Parathyroid adenoma (tissue), 2 donors: ENCODE results near the gene SLX9.

Experiments
- H2AFZ ChIP-seq: fragments of 300-600 bp; sonication (generic); one replicate; pipeline ENCODE4 v1.7.0; 2017; ENCODE audit warnings: antibody characterized with exemption, mild to moderate bottlenecking
- H3K27ac ChIP-seq: fragments of 300-600 bp; sonication (generic); one replicate; pipeline ENCODE4 v1.7.0; 2017
- H3K27me3 ChIP-seq: fragments of 300-600 bp; sonication (generic); one replicate; pipeline ENCODE4 v1.7.0; 2017; ENCODE audit warnings: low read length; ENCODE audit not compliant: control insufficient read depth, insufficient read depth
- H3K36me3 ChIP-seq: fragments of 300-600 bp; sonication (generic); one replicate; pipeline ENCODE4 v1.7.0; 2017; ENCODE audit warnings: low read length; ENCODE audit not compliant: control insufficient read depth, insufficient read depth
- H3K4me1 ChIP-seq: fragments of 300-600 bp; sonication (generic); one replicate; pipeline ENCODE4 v1.7.0; 2017; ENCODE audit warnings: control low read depth
- H3K4me2 ChIP-seq: fragments of 300-600 bp; sonication (generic); one replicate; pipeline ENCODE4 v1.7.0; 2017; ENCODE audit warnings: low read length
- H3K4me3 ChIP-seq: fragments of 300-600 bp; sonication (generic); one replicate; pipeline ENCODE4 v1.7.0; 2017; ENCODE audit warnings: low read depth, low read length
- H3K79me2 ChIP-seq: fragments of 300-600 bp; sonication (generic); one replicate; pipeline ENCODE4 v1.7.0; 2017; ENCODE audit warnings: control low read depth
- H3K9ac ChIP-seq: fragments of 300-600 bp; sonication (generic); one replicate; pipeline ENCODE4 v1.7.0; 2017; ENCODE audit warnings: mild to moderate bottlenecking
- H3K9me3 ChIP-seq: fragments of 300-600 bp; sonication (generic); one replicate; pipeline ENCODE4 v1.7.0; 2017; ENCODE audit warnings: low read length; ENCODE audit not compliant: control insufficient read depth
- TF ChIP-seq, protein P1 (sequence below): fragments of 300-600 bp; sonication (generic); IDR thresholded peaks from one replicate; pipeline ENCODE4 v1.7.0; 2017; ENCODE audit warnings: antibody characterized with exemption, mild to moderate bottlenecking
- donor health status: primary hyperparathyroidism.

Gene SLX9

DNA sequence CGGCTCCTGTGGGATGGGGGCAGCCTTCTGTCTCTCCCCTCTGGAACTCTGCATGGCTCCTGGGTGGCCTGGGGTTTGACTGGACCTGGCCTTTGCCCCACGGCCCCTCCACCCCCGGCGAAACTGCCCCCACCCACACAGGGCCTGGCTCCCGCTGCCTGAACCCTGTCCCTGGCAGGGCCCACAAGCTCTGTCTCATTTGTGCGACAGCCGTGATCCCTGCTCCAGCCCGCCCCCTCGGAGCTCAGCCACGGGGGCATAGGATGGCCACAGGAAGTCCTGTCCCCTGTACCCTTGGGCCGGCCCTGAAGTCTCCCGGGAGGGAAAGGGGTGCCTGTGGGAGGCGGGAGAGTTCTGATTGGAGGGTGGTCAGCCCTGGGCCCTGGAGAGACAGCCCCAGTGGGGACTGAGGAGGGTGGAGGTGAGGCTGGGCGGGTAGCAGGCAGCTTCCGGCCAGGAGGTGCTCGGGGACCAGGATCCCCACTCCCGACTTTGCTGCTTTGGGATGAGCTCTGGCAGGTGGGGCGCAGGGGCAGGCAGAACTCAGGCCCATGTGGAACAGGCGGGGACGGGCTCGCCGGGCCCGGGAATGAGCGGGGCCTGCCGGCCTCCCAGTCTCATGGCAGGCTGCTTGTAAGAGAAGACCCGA, 45.1 kb downstream of the SLX9 start:
- Histone ChIP-seq H2AFZ (no peak overlapping the region), H3K36me3 (no peaks in the 10 kb centered on the region), H3K4me1 (no peaks in the 10 kb centered on the region), H3K27me3 (no peaks in the 10 kb centered on the region), H3K4me3 (no peak overlapping the region), H3K4me2 (no peak overlapping the region), H3K9me3 (no peaks in the 10 kb centered on the region), H3K27ac (no peak overlapping the region), H3K79me2 (no peaks in the 10 kb centered on the region), H3K9ac (no peak overlapping the region)
- TF ChIP-seq, protein P1, sequence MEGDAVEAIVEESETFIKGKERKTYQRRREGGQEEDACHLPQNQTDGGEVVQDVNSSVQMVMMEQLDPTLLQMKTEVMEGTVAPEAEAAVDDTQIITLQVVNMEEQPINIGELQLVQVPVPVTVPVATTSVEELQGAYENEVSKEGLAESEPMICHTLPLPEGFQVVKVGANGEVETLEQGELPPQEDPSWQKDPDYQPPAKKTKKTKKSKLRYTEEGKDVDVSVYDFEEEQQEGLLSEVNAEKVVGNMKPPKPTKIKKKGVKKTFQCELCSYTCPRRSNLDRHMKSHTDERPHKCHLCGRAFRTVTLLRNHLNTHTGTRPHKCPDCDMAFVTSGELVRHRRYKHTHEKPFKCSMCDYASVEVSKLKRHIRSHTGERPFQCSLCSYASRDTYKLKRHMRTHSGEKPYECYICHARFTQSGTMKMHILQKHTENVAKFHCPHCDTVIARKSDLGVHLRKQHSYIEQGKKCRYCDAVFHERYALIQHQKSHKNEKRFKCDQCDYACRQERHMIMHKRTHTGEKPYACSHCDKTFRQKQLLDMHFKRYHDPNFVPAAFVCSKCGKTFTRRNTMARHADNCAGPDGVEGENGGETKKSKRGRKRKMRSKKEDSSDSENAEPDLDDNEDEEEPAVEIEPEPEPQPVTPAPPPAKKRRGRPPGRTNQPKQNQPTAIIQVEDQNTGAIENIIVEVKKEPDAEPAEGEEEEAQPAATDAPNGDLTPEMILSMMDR: no peak

DNA sequence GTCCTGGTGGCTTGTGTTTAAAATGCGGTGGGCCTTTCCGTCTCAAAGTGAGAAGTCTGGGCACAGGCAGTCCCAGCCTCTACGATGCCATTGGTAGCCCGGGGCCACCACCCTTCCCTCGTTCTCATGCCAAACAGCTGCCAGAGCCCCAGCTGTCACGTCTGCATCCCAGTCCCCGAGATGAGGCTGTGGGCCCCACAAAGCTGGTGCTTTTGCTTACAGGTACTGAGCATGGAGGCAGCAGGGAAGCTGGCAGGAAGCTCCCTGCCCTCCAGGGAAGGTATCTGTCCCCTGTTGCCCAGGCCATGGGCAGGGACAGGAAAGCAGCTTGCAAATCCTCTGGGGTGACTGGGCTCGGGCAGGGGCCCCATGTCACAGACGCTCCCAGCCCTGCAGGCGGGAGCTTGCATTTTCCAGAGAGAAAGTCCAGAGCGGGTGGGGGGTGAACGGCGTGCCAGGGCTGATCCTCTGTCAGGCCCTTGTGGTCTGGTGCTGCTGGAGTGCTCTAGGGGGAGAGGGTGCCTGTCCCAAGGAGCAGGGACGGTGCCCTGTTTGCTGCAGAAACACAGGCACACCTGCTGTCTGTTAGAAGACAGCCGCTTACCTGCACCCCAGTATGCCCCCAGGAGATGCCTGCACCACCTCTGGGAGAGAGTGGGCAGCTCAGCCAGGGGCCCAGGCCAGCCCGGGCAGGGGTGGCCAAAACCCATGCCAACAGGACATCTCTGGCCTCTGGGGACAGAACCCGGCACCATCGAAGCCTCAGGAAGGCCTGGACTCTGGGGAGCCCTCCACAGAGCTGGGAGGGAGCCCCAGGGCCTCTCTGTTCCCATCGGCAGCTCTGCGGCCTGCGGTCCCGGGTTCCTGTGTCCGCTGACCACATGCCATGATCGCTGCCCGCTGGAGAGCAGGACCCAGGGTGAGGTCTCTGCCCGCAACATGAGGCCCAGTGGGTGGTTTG, 45.9 kb downstream of the SLX9 start:
- TF ChIP-seq, protein P1: no peak
- H3K79me2 ChIP-seq: no peaks in the 10 kb centered on the region
- no peak overlapping the region for H3K4me2 ChIP-seq
- no peak overlapping the region for H3K9ac ChIP-seq
- no peak overlapping the region for H2AFZ ChIP-seq
- H3K9me3 ChIP-seq: no peaks in the 10 kb centered on the region
- no peak overlapping the region for H3K4me3 ChIP-seq
- no peaks in the 10 kb centered on the region for H3K36me3 ChIP-seq
- no peaks in the 10 kb centered on the region for H3K27me3 ChIP-seq
- no peaks in the 10 kb centered on the region for H3K4me1 ChIP-seq
- H3K27ac ChIP-seq: no peak overlapping the region

DNA sequence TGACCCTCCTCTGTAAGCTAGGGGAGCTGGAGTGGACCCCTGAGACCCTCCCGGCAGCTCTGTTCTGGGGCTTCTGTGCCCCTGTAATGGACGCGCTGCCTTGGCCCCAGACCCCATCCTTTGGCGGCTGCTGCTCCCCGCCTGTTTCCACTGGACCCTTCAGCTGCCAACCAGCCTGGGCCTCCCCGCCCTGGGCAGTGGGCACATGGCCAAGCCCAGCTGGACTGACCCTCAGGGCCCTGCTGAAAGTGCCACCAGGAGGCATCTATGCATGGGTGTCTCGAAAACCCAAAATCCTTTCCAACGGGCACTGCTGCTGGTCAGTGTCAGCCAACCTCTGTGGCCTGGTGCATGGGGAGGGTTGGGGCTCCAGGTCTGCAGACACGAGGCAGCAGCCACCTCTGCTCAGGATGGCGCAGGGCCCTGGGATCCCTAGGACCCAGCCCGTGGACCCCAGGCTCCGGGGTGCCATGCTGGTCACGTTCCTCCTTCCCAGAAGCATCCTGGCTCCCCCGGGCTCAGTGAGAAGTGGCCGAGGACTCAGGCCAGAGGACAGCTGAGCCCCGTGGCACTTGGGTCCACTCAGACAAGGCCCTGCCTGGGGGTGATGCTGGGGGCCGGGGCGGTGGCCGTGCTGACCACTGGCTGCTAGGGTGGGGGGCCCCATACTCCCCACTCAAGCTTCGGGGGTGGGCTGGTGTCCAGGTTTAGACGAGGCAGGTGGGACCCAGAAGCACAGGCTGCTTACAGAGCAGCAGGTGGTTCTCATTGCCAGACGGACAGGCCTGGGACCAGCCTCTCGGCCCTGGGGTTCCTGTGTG, 46.9 kb downstream of the SLX9 start:
- Histone ChIP-seq H3K9me3 (no peaks in the 10 kb centered on the region), H3K4me3 (no peak overlapping the region), H3K36me3 (no peaks in the 10 kb centered on the region), H3K4me1 (no peaks in the 10 kb centered on the region), H2AFZ (no peak overlapping the region), H3K4me2 (no peak overlapping the region), H3K27ac (no peak overlapping the region), H3K9ac (no peak overlapping the region), H3K79me2 (no peaks in the 10 kb centered on the region), H3K27me3 (no peaks in the 10 kb centered on the region)
- TF ChIP-seq, protein P1: no peak

DNA sequence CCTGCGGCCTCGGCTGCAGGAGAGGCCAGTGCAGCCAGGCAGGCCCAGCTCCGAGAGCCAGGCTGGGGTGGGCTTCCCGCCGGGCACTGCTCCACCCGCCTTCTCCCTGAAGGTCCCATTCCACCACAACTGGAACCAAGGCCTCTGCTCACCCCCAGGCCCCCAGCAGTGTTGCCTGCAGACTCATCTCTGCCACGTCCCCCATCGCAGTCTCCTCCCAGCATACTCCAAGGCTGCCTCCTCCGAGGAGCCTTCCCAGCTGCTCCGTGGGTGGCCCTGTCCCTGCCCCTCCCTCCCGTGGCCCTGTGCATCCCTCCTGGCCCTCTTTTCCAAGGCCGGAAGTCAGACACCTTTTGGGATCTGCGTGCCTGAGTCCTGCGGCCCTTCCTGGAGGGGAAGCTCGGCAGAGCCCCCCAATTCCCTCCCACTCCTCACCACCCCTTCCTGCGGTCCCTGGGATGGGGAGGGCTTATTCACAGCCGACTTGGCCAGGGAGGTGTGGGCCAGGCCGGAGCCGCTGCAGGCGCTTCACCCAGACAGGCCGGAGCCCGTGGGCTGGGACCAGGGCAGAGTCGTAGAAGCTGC, 47.6 kb downstream of the SLX9 start:
- no peak overlapping the region for H3K4me2 ChIP-seq
- H3K36me3 ChIP-seq: no peaks in the 10 kb centered on the region
- H3K4me1 ChIP-seq: no peaks in the 10 kb centered on the region
- TF ChIP-seq, protein P1: no peak
- no peak overlapping the region for H2AFZ ChIP-seq
- H3K27ac ChIP-seq: no peak overlapping the region
- H3K9ac ChIP-seq: no peak overlapping the region
- H3K27me3 ChIP-seq: no peaks in the 10 kb centered on the region
- H3K4me3 ChIP-seq: no peak overlapping the region
- H3K79me2 ChIP-seq: no peaks in the 10 kb centered on the region
- H3K9me3 ChIP-seq: no peaks in the 10 kb centered on the region
